GM19397 (cell line): Measurements from ENCODE around the gene BLZF1.
A peak's percentile ranks its signal among the peaks of the same experiment; 100 is the strongest.
"Not testable (repeated sequence)": the region's sequence is repeated elsewhere in the genome, so short reads cannot be mapped to it uniquely, and the experiment has no call there.

Experiments
- ATAC-seq: cut with Tn5 transposase; IDR thresholded peaks from one replicate; pipeline ENCODE4 v1.9.1; 2021; ENCODE audit warnings: mild to moderate bottlenecking, moderate library complexity; ENCODE audit not compliant: unreplicated experiment

The BLZF1 gene

GRCh38 chr1:169360415-169360814, 7.6 kb upstream of the BLZF1 start:
- no peak for ATAC-seq

GRCh38 chr1:169361281-169361680, 6.7 kb upstream of the BLZF1 start:
- no peak for ATAC-seq

- no peak for ATAC-seq
Observed at GRCh38 chr1:169363046-169363730, 4.8 kb upstream of the BLZF1 start.

GRCh38 chr1:169364948-169365347, 3.0 kb upstream of the BLZF1 start:
- ATAC-seq: no peak

GRCh38 chr1:169367096-169367685, 804 bp upstream of the BLZF1 start:
- no peak for ATAC-seq

- ATAC-seq: no peak
Observed at GRCh38 chr1:169368406-169368769, 393 bp downstream of the BLZF1 start.

GRCh38 chr1:169371404-169371803, 3.4 kb downstream of the BLZF1 start:
- ATAC-seq: no peak

- no peak for ATAC-seq
Observed at GRCh38 chr1:169381162-169381561, 13.2 kb downstream of the BLZF1 start.

GRCh38 chr1:169383449-169383848, 15.5 kb downstream of the BLZF1 start:
- no peak for ATAC-seq

GRCh38 chr1:169387399-169387798, 19.4 kb downstream of the BLZF1 start:
- ATAC-seq: no peak

- peak; percentile 60 for ATAC-seq
Observed at GRCh38 chr1:169390303-169390702, 22.3 kb downstream of the BLZF1 start.

- ATAC-seq: no peak
Observed at GRCh38 chr1:169392406-169392805, 24.4 kb downstream of the BLZF1 start.

GRCh38 chr1:169395955-169396354, 28.0 kb downstream of the BLZF1 start:
- ATAC-seq: no peak

GRCh38 chr1:169402578-169402977, 34.6 kb downstream of the BLZF1 start:
- ATAC-seq: not testable (repeated sequence)

GRCh38 chr1:169408340-169408739, 40.3 kb downstream of the BLZF1 start:
- ATAC-seq: not testable (repeated sequence)

GRCh38 chr1:169414952-169415351, 47.0 kb downstream of the BLZF1 start:
- no peak for ATAC-seq

GRCh38 chr1:169421309-169421708, 53.3 kb downstream of the BLZF1 start:
- no peak for ATAC-seq

GRCh38 chr1:169426174-169426705, 58.2 kb downstream of the BLZF1 start:
- ATAC-seq: no peak

GRCh38 chr1:169427081-169427641, 59.2 kb downstream of the BLZF1 start, which contains the start of gene CCDC181:
TSS of gene CCDC181 (minus strand) at chr1:169427474. CDS start at chr1:169424927, 2,547 bp downstream.
- ATAC-seq: peak; percentile 94
